HFF-Myc (cell line): Measurements from ENCODE around the gene RIN1.

ENCODE experiments used
- DNase-seq: peaks from one replicate; pipeline ENCODE4 v3.0.0-alpha.2; 2011; ENCODE audit warnings: low read depth; ENCODE audit errors: extremely low read depth
- H3K4me3 ChIP-seq: replicated peaks from 2 replicates; pipeline ENCODE4 v1.5.1; 2011; ENCODE audit warnings: low read depth, mild to moderate bottlenecking, control low read depth, low read length
- TF ChIP-seq, protein P1 (sequence below): IDR thresholded peaks from 2 replicates; pipeline ENCODE4 v1.5.1; 2012; ENCODE audit warnings: mild to moderate bottlenecking, low read depth, low read length, control low read depth; ENCODE audit errors: missing control alignments

Gene RIN1

DNA sequence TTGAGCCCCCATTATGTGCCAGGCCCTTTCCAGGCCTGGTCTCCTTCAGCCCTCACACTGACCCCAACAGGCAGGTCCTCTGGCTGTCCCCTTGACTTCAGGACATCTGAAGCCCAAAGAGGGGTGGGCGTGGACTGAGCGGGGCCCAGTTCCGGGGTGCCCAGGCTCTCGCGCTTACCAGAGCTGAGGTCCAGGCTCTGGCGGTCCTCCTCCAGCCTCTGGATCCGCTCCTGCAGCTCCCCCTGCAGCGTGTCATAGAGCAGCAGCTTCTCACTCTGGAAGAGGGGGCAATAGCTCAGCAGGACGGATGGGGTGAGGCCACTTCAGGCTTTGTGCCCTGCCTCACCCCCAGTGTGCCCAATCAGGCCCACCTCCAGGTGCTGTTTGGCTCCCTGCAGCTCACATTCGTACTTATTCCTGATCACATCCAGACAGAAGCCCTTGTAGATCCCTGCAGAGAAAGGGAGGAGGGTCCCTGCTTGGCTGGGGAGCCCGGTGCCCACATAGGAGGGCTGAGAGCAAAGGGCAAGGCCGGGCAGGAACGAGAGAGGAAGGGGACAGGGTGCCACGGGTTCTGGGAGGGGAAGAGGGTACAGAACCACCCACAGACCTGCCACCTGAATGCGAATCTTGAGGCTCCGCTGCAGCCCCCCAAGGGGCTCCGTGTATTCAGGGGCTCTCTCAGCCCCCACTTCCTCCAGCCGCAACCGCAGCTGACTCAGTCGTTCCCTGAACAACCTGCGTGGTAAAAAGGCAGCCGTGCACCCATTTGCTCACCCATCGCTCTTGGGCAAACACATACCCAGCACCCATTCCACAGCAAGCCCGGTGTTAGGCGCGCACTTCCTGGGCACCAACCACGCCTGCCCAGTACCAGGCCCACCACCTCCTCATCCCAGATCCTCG, 4.6 kb upstream of the RIN1 start:
- TF ChIP-seq, protein P1, sequence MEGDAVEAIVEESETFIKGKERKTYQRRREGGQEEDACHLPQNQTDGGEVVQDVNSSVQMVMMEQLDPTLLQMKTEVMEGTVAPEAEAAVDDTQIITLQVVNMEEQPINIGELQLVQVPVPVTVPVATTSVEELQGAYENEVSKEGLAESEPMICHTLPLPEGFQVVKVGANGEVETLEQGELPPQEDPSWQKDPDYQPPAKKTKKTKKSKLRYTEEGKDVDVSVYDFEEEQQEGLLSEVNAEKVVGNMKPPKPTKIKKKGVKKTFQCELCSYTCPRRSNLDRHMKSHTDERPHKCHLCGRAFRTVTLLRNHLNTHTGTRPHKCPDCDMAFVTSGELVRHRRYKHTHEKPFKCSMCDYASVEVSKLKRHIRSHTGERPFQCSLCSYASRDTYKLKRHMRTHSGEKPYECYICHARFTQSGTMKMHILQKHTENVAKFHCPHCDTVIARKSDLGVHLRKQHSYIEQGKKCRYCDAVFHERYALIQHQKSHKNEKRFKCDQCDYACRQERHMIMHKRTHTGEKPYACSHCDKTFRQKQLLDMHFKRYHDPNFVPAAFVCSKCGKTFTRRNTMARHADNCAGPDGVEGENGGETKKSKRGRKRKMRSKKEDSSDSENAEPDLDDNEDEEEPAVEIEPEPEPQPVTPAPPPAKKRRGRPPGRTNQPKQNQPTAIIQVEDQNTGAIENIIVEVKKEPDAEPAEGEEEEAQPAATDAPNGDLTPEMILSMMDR, result no peak
- H3K4me3 ChIP-seq, result no peak overlapping the region
- DNase-seq, result no peak

DNA sequence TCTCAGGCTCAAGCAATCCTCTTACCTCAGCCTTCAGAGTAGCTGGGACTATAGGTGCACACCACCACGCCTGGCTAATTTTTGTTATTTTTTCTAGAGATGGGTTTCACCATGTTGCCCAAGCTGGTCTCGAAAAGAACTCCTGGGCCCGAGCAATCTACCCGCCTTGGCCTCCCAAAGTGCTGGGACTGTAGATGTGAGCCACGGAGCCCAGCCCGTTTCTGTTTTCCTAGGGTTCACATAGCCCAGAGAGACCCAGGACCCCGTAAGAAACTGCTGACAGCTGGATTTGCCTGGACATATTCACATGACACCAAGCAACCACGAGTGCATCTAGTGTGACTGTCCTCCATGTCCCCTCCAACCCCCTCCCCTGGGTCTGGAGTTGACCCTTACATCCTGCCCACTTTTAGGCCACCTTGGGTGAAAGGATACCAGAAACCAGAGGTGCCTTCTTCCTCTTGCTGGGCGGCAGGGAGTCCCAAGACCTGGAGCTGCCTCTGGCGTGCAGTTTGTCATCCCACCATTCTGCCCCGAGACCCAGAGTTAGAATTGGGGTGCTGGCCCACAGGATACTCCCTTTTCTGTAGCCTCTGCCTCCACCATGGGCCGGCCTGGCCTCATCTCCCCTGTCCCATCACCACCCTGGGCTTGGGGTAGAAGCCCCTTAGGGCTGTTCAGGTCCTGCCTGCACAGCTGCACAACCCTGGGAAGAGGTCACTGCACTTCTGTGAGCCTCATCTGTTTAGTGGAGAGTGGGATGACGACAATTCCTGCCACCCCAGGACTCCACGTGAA, 3.7 kb upstream of the RIN1 start:
- TF ChIP-seq, protein P1, result no peak
- no peak for DNase-seq
- H3K4me3 ChIP-seq, result no peak overlapping the region

DNA sequence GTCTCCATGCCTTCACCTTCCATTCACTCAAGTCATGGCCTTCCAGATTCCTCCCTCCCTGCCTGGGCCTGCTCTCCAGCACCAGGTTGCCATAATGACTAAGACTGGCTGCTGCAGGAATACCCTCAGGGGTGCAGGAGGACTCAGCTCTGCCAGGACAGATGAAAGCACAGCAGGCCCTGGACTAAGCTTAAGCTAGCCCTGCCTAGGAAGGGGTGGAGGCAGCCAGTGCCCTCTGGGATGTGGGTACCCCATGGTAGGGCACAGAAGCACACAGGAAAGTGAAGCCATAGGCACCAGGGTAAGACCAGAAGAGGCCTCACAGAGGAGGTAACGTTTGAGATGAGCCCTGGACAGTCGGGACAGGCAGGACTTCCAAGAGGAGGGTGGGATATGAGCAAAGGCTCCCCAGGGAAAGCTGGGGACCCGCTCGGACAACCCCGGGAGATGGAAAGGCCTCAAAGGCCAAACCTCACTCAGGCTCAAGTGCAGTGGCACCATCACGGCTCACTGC, 3.0 kb upstream of the RIN1 start:
- TF ChIP-seq, protein P1, result no peak
- no peak overlapping the region for H3K4me3 ChIP-seq
- no peak for DNase-seq

DNA sequence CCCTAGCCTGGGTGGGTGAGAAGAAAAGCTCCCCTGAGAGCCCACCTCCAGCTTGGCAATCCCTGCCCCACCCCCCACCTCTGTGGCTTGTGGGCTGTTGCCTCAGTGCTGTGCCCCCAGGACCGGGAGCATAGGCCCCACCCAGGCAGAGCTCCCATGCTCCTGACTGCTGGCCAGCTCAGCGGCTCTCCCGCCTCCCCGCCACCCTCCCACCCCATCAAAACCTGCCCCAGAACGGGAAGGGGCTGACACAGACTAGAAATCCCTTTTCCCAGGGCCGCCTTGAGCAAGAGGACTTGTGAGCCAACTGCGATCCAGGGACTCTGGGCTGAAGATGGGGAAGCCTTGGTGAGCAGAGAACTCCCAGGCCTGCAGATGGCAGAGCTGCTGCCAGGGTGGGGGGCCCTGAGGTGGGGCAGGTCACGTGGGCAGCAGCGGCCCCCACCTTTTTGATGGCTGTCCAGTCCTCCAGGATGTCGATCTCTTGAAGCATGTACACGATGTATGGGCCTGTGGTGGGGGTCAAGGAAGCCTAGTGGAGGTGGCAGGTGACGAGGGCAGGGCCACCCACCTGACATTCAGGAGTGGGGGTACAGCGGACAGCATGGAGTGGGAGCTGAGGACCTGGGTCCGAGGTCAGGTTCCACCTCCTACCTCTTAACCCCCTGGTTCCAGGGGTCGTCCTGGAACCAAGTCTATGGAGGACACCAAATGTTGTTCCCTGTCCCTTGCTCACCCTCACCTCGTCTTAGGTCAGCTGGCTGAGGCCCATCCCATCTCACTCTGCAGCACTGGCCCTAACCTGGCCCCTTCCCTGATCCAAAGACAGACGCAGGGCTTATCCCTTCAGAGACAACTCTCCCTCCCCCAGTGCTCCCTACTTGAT, 2.3 kb upstream of the RIN1 start:
- DNase-seq, result no peak
- H3K4me3 ChIP-seq, result no peak overlapping the region
- TF ChIP-seq, protein P1, result no peak

DNA sequence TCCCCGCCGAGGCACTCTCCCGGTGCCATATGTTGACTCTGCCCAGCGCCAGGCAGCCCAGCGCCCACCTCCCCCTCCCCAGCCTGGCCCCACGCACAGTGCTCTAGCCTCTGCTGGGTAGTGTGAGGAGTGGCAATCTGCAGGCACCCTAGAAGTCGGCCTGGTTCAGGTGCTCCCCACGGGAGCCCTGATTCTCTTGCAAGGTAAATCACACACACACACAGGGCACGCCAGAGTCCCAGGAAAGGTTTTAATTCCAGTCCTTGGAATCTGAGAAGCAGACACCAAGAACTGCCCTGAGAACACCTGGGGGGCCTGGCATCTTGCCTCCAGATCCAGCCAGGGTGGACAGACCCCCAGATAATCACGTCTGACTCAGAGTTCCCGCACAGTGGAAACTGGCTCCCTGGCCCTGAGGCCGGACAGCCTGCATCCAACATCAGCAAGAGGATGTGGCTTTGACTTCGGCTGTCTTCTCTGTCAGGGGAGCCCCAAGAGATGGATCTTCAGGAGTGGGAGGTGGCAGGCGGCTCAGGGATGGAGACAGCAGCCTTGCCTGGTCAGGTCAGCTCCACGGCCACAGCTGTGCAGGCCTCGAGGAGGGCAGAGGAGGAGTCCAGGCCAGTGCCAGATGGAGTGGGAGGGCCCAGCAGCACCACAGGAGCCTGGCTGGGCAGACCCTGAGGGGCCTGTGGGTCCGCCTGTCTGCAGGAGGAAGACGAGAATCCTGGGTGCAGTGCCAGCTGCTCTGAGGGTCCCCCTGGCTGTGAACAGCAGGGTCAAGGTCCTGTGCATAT, 1.1 kb upstream of the RIN1 start:
- no peak for DNase-seq
- peak overlapping the region; percentile 89 for H3K4me3 ChIP-seq
- TF ChIP-seq, protein P1, result no peak
